GM19324 (cell line): ENCODE measurements around the gene CNN1.
"Not testable (repeated sequence)": the region's sequence is repeated elsewhere in the genome, so short reads cannot be mapped to it uniquely, and the experiment has no call there.

Experiments used
- ATAC-seq: cut with Tn5 transposase; IDR thresholded peaks from one replicate; pipeline ENCODE4 v1.9.1; 2021; ENCODE audit warnings: mild to moderate bottlenecking, moderate library complexity; ENCODE audit not compliant: unreplicated experiment, low FRiP score

The CNN1 gene

DNA sequence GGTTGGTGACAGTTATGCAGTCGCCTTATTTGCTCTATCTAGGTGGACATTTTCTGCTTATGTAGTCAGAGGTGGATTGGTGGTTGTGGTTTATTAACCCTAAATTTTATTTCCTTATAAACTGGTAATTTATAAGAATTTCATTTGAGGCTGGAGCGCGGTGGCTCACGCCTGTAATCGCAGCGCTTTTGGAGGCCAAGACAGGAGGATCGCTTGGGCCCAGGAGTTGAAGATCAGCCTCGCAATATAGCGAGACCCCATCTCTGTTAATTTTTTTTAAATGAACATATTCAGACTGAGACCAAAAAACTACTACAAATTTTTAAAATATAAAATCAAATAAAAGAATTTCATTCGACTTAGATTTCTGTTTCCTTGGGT lies 59.4 kb downstream of the CNN1 start:
- no peak for ATAC-seq

- ATAC-seq, result no peak
Observed at GRCh38 chr19:11598746-11599145, 60.1 kb downstream of the CNN1 start.

- not testable (repeated sequence) for ATAC-seq
Observed at GRCh38 chr19:11599704-11600103, 61.1 kb downstream of the CNN1 start.
